Forelimb muscle (tissue), 1 donor: Measurements from ENCODE around the gene VSTM5. TPM values are rescaled to one million over a fixed set of nuclear protein-coding genes. Genes with fewer than 3 reads are reported as not detected.
"Not testable (repeated sequence)": the region's sequence is repeated elsewhere in the genome, so short reads cannot be mapped to it uniquely, and the experiment has no call there.

Experiments used
- DNase-seq: peaks from one replicate; pipeline ENCODE4 v3.0.0-alpha.2; 2013; ENCODE audit warnings: low read depth
- polyA plus RNA-seq: library from polyadenylated mRNA; unstranded; fragments of 120-200 nt; gene quantifications from one replicate; pipeline ENCODE4 v1.2.1, GENCODE V29; 2013; ENCODE audit not compliant: insufficient read length

The VSTM5 gene, protein sequence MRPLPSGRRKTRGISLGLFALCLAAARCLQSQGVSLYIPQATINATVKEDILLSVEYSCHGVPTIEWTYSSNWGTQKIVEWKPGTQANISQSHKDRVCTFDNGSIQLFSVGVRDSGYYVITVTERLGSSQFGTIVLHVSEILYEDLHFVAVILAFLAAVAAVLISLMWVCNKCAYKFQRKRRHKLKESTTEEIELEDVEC
- 0.48 TPM for polyA plus RNA-seq

DNA sequence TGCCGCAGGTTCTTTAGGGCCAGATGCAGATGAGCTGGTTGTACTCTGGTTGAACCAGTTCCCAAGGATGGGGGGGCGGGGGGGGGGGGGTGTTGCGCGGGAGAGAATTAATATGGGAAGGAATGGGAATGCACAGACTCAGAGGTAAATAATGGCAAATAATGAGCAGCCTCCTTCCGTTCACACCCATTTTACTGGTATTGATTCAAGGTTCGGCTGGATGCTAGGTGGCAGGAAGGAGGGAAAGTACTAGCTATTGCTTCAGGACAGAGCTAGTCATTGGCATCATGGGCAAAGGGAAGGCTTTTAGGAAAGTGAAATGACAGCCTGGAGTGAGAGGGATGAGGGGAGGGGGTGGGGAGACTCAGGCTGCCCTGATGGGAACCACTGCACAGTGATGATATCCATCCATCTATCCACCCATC lies at the start of gene VSTM5:
VSTM5 (minus strand) TSS at position 25 of the 425 bp plus-strand sequence. CDS start 116 bp downstream, outside the sequence.
- DNase-seq = no peak

DNA sequence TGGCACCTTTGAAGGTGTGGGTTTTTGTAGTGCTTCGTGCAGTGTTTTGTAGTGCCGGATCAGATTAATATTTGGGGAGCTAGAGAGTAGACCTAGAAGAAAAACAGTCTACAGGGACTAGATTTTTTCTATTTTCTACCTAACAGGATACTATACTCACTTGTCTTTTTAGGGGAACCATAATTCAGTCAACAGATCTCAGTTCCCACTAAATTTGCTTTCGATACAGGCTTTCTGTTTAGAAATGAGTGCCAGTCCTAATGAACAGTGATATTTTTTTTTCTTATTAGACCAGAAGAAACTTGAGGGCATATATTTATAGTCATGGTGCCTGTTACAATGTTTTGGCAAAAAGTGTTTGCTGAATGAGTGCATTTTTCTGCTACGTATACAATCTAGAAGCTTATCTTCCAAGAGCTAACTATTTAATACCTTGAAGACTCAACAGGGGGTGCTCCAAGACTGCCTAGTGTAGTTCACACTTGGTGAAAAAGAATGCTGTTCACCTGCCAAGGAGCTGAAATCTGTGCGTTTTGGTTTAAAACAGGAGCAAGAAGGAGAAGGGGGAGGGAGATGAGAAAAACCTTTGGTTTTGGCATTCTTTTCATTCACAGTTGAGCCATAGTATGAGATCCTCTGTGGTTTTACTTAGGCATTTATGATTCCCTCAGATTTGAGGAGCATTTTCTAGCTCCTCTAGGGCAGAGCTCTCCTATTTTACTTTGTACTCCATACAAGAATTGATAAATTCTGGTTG lies 44.9 kb upstream of the VSTM5 start:
- peak; percentile 34 for DNase-seq

DNA sequence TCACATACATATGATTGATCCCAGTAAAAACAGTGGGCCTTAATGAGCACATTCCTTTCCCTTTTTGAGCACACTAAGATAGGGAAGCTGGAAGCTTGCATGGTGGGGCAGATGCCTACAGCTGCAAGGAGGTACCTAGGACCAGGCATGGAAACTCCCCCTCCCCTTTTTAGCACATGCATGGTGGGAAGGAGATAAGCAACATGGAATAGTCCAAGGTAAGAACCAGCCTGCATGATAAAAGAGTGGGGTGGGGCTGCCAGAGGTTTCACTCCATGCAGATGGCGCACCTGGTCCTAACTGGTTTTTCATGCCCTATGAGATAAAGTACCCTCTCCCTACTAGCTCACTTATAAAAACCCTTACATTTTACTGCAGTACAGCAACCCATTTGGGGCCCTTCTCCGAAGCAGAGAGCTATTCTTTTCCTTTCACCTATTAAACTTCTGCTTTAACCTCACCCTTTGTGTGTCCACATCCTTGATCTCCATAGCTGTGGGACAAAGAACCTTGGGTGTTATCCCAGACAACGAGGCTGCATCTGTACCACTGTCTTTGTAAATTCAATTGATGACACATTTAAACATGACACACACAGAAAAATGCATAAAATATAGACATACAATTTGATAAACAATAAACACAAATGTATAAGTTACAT lies 40.1 kb upstream of the VSTM5 start:
- no peak for DNase-seq

DNA sequence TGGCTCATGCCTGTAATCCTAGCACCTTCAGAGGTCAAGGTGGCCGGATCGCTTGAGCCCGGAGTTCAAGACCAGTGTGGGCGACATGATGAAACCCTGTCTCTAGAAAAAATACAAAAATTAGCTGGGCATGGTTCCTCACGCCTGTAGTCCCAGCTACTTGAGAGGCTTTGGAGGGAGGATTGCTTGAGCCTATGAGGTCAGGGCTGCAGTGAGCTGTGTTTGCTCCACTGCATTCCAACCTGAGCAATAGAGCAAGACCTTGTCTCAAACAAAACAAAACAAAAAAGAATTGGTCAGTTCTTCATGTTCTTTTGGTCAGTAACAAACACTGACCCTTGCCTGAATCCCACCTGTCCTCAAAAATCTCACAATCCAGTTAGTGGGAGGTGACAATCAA lies 36.7 kb upstream of the VSTM5 start:
- DNase-seq = no peak

DNA sequence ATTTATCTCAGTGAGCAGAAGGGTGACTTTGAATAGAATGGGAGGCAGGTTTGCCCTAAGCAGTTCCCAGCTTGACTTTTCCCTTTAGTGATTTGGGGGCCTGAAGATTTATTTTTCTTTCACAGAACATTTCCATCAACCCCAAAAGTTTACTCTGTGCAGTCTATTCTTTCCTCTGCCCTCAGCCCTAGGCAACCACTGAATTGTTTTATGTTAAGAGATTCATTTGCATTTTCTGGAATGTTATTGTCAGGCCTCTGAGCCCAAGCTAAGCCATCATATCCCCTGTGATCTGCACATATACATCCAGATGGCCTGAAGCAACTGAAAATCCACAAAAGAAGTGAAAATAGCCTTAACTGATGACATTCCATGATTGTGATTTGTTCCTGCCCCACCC lies 28.7 kb upstream of the VSTM5 start:
- not testable (repeated sequence) for DNase-seq

DNA sequence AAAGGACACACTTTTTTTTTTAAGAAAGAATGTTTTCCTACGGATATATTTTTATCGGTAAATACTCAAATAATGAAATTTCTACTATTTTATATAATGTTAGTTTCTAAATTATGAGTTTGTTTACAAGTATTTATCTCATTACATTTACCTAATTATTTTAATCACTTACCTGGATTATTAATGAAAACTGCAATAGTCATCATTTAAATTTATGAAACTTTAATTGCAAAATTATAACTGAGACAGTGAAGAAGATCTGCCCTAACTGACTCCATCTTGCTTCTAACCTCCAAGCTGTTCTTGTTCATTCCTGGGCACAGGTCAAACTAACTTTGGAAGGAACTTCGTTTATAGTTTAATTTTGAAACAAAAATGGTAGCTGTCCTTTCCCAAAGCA lies 25.2 kb upstream of the VSTM5 start:
- no peak for DNase-seq

DNA sequence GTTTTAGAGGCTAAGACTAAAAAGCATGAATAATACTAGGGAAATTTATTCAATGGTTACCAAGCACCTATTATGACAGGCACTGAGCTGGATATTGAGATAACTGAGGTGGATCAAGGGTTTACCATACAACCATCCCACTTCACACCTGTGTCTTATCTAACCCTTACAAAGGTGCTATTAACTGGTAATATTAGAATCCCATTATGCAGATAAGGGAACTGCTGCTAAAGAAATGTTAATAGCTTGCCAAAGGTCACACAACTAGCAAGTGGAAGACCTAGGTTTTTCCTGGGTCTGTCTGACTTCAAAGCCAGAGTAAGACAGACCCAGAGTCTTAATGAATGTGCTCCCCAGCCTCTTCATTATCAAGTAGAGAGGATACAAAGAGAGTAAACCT lies 21.1 kb upstream of the VSTM5 start:
- DNase-seq = no peak

DNA sequence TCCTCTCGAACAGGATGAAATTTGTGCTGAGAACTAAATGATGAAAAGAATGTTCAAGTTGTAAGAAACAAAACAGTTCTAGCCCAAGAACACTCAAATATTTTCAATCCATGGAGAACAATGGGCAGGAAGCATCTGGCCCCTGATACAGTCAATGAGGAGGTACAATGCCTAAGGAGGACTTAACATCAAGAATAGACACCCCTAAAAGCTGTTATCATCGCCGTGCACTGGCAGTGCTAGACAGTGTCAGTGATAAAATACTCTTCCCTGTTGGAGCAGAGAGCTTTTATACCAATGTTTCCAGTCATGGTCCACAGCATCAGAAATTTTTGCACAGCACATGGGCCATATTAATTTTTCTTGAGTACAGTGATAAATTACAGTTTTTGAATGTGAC lies 20.2 kb upstream of the VSTM5 start:
- DNase-seq = no peak

DNA sequence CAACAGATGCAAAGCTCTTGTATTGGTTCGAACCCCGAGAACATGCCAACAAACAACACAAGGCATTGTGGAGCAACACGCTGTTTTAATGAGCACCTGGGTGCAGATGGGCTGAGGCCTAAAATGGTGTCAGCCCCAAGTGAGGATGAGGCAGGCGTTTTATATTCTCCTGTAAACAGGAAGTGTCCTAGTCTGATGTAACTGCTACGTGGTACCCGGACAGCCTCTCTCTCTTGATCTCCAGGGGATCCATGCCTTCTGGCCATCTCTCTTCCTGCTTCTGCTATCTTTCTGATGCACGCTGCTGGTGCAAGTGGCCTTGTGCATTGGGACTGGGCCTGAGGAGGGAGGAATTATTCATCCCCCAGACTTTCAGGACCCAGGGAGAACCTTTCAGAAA lies 19.4 kb upstream of the VSTM5 start:
- DNase-seq = no peak

DNA sequence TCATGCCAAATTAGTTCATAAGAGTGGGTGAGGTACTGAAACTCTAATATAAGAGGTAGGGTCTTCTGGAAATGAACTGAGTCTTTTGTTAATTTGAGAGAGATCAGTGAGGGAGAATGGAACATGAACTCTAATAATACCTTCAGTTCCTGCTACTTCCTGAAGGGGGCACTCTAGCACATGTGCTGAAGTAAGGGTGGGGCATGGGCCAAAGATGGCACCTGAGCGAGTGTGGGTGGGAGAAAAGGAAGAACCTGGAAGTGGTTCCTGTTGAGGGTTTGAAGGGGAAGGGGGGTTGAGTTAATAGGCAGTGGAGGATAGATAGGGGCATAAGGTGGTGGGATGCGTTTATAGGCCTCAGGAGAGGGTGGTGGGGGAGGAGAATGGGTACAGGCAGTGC lies 18.0 kb upstream of the VSTM5 start:
- DNase-seq = not testable (repeated sequence)

DNA sequence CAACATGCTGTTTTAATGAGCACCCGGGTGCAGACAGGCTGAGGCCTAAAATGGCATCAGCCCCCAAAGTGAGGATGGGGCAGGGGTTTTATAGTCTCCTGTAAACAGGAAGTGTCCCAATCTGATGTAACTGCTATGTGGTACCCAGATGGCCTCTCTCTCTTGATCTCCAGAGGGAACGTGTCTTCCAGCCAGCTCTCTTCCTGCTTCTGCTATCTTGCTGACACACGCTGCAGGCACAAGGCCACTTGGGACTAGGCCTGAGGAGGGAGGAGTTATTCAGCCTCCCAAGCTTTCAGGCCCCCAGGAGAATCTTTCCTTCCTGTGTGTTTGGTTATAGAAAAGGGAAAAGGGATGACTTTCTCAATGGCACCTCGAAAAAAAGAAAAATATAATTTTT lies 11.4 kb upstream of the VSTM5 start:
- no peak for DNase-seq

DNA sequence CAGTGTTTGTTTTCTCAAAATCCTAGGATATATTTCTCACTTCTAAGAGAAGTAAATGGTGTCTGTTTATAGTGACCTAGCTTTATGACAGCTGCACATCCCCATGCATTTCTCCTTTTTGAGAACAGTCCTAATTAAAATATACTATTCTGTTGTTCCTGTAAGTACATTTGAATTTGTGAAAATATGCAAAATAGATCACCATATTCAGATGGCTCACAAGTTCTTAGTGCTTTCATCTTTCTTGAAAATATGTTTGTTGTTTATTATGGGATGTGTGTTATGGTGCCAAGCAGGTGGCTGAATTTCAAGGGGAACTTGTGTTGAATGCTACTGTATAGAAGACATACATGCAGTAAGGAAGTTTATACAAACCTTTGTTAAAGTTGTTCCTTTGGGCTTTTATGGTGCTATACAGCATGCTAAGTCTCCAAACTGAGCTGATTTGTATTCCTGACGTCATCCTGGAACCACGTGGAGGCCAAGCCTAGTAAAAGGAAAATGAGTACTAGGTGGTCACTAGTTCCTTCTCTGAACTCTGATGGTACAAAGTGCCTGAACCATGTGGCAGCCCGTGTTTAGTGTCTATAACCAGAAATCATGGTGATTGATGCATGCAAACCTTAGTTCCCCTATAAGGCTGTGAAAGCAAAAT lies 7.8 kb upstream of the VSTM5 start:
- DNase-seq = no peak

DNA sequence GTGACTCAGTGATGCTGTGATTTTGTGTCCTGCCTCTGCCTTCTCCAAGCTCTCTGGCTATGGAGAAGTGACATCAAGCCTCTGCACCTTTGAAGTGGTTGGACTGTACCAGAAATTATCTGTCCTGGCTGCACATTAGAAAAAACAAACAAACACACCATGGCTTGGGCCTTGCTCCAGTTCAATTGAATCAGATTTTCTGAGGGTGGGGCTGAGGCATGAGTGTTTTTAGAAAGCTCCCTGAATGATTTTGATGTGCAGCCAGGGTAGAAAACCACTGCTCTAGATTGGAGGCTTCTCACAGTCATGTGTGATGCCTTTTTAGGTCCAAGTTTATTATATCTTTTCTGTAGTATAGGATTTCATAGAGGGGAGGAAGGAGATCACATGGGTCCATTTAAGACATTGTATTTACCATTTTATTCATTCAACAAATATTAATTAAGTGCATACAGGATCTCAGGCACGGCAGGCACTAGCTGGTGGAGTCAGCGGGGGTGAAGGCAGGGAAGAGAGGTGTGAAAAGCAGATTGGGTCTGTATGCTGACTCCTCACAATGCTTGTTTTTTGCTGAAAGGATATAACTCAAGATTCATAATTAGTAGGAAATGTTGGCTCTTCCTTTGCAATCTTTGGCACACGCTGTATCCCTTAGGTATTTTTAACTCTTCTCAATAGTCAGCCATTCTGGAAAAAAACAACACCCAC lies 7.1 kb upstream of the VSTM5 start:
- no peak for DNase-seq

DNA sequence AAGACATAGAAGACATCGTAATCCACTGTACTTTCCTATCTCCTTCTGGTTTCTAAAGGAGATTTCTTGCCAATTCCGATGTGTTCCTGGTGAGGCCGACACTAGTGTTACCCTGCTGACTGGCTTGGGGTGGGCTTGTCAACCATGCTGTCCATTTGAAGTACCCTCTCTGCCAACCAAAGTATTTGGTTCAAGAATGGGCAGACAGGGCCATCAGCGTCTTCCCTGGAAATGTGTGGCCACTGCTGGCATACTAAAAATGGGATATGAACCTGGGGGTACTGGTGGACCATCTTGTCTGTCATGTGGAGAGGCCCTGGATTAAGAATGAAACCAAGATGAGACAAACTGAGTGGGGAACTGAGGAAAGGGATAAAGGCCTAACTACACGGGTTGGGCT lies 1.8 kb upstream of the VSTM5 start:
- DNase-seq = no peak

DNA sequence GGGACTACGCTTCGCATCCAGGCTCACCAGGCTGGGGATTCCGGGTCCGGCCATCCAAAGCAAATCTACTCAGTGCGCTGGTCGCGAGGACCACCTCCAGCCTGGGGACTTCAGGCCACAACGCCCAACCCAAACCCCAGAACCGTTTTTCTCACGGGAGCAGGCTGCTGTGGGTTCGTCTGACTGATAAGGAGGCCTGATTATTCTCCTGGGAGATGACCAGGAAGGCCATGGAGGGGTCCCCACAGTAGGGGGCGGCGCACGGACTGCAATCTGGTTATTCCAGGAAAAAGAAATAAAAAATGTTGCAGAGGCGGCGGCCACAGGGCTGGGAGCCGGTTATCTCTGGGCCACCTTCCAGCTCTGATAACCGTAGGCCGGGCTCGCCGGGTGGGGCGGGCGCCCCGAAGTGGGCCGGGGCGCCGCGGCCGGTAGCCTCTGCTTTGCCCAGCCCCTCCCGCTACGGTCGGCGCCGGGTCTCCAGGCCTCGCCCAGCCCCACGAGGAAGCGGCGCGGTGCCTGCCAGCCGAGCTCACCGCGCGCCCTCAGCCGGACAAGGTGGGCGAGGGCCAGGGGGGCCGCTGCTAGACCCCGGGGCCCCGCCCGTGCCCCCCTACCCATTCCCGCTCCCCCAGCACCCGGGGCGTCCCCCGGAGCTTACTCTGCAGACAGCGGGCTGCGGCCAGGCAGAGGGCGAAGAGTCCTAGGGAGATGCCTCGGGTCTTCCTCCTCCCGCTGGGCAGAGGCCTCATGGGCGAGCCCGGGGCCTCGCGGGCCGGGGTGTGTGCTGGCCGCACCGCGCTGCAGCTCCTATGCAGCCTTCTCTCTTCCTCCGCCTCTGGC lies 446 bp downstream of the VSTM5 start:
- no peak for DNase-seq

DNA sequence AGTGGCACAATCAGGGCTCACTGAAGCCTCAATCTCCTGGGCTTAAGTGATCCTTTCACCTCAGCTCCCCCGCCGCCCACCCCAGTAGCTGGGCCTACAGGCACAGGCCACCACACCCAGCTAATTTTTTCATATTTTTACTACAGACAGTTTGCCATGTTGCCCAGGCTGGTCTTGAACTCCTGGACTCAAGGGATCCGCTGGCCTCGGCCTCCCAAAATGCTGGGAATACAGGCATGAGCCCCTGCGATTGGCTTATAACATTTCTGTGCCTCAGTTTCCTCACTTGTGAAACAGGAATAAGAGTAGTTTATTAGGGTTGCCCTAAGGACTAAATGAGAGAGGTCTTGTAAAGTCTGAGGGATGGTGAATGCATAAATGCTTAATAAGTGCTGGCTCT lies 1.2 kb downstream of the VSTM5 start:
- no peak for DNase-seq

DNA sequence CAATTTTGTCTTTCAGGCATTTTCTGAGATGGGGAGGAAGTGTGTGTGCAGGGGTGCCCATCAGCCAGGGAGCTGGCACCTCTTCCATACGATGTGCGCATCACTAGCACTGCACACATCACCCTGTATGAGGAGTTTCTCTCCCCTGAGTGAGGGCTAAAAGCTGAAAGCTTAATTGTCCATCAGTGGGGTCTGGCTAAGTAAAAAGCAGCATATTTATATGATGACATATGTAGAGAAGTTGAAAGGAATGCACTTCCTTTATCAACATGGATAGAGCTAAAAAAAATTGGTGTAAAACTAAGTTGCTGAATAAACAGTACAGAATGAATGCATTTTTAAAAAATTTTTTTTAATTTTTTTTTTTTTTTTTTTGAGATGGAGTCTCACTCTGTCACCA lies 4.0 kb downstream of the VSTM5 start:
- no peak for DNase-seq

DNA sequence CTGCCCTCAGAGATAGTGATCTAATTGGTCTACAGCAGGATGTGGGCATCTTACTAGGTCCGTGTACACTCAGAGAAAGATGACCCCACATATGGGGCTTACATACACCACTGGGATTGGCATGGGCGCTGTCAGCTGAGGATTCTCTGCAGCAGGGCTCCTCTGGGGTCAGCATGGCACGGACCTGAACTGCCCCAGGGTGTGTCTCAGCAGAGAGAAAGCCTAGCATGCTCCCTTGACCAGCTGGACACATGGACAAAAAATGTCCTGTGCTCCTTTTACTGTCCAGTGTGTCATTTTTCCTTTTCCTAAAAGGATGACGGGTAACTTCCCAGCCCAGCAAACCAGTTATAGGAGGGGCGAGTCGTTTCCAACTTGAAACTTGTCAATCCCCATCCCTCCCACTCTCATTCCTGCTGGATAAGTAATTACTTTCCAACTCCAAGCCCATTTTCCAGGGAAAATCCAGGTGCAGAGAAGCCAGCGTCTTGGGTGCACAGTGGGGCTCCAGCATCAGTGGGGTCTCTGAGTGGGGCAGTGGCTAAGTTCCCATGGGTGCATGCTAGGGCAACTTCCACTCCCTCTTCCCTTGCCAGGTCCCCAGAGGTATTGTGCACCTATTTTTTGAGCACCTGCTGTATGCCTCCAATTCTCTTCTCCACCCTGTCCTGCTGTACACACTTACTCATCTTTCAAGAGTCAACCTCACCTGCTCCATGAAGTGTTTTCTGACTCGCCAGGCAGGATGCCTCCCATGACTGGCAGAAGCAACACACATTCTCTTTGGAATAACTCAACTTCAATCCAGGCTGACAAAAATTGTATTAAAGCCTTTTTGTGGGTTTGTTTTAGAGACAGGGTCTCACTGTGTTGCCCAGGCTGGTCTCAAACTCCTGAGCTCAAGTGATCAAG lies 5.0 kb downstream of the VSTM5 start:
- no peak for DNase-seq

DNA sequence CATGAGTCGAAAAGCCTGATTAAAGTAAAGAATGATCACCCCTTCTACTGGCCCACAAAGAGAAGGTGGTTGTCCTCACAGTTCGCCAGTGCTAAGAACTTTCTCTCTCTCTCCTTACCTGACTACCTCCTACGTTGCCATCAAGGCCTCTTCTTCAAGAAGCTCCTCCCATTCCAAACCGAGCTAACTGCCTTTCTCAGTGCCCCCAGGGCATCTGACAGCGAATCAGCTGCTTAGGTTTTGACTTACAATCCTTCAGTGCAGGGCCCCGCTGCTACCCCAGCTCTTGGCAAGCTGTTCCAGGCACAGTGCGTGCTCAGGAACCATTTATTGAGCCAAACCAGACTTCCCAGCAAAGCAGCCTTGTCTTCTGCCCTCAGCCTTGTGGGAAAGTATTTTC lies 5.8 kb downstream of the VSTM5 start:
- no peak for DNase-seq

DNA sequence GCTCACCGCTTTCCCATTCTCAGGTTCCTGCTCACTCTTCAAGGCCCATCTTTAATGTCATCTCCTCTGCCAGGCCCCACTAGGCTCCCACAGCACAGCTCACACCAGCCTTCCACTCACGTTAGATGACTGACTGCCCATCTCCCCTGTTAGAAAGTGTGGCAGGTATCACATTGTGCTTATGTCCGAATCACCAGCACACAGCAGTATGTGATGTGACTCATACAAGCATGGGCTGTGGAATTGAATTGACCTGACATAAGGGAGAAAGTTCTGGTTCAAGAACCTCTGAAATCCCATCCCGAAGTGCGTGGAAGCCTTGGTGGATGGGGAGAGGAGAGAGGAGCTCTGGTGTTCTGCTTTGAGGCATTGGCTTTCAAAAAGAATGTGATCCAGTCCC lies 6.5 kb downstream of the VSTM5 start:
- no peak for DNase-seq
